ENCODE results near the gene COL6A5. TPM values are rescaled to one million over a fixed set of nuclear protein-coding genes. Genes with fewer than 3 reads are reported as not detected.

The COL6A5 gene
- total RNA-seq, 1 experiment from 2014 or later, result not detected

DNA sequence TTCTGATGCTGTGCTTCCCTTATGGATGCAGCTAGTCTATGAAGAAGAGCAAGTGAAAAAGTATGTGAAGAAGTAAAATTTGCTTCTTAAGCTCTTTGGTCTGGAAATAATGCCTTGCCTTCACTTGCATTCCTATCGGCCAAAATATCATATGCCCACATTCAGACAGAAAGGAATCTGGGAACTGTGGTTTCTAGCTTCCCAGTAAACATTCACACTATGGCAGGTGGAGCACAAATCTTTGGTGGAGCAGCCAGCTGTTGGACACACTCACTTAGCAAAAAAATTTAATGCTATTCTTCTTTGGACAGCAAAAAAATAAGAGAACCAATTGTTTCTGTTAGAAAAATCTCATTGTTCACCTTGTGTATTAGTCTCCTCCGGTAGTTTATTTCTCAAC is 159.2 kb downstream of the COL6A5 start:
- peaks cover 60% of the 10 kb centered on the region for H3K27me3 ChIP-seq (ENCODE audit: insufficient read depth, low read length)

More for the DNA sequence above, 159.2 kb downstream of the COL6A5 start:
- ATAC-seq (no peak), DNase-seq (ENCODE audit: low read depth, low spot score) (no peak)
- Histone ChIP-seq H4K20me1 (ENCODE audit: insufficient read depth) (no peaks in the 10 kb centered on the region), H3K27ac (ENCODE audit: low read depth, low read length) (no peak overlapping the region), H2AFZ (ENCODE audit: low read depth, low read length, poor library complexity, severe bottlenecking) (no peak overlapping the region), H3K4me2 (ENCODE audit: low read length) (no peak overlapping the region), H3K4me3 (replicated peaks in 1 of 2; ENCODE audit: low read depth in 1 of 2, low read length in 2 of 2) (no peak overlapping the region), H3K9me2 (ENCODE audit: insufficient read depth) (no peaks in the 10 kb centered on the region), H3K79me2 (ENCODE audit: insufficient read depth, low read length) (no peaks in the 10 kb centered on the region), H3K9ac (ENCODE audit: low read length) (no peak overlapping the region), H3K36me3 (ENCODE audit: control insufficient read depth in 1 of 2, insufficient read depth in 2 of 2, low read length in 2 of 2) (no peaks in the 10 kb centered on the region), H3K9me3 (ENCODE audit: control insufficient read depth in 1 of 2, insufficient read depth in 1 of 2, low read depth in 1 of 2, low read length in 2 of 2) (no peaks in the 10 kb centered on the region), H3K4me1 (ENCODE audit: control insufficient read depth in 1 of 2, insufficient read depth in 2 of 2, low read length in 2 of 2) (no peaks in the 10 kb centered on the region)
- POLR2A ChIA-PET, result no interaction called here
- BruUV-seq (replicated peaks), result no TSS peak
- RAD21 ChIA-PET (ENCODE audit: low non-redundant PET in 1 of 2, low total read pairs in 2 of 2, uncharacterized antibody in 2 of 2, unreplicated experiment in 2 of 2), result no interaction called here
- CTCF ChIA-PET, result interaction anchor here (1.5 kb wide), 1 partner anchor 24 kb away, joined by 3 read pairs; no protein-coding TSS in a partner anchor
- intact Hi-C loops (cut with micrococcal nuclease), result no loop called here
- TF ChIP-seq, protein P1, sequence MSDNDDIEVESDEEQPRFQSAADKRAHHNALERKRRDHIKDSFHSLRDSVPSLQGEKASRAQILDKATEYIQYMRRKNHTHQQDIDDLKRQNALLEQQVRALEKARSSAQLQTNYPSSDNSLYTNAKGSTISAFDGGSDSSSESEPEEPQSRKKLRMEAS (IDR thresholded peaks at IDR 0.05), result no peak
- TF ChIP-seq TCF7L2 (IDR thresholded peaks at IDR 0.05; ENCODE audit: borderline replicate concordance, extremely low read depth, insufficient read depth, insufficient read length), result no peak
- TF ChIP-seq CEBPB (IDR thresholded peaks at IDR 0.05; ENCODE audit: low read depth), result no peak
- TF ChIP-seq FOSL1 (IDR thresholded peaks at IDR 0.05; ENCODE audit: low read depth), result no peak
- TF ChIP-seq, protein P2, sequence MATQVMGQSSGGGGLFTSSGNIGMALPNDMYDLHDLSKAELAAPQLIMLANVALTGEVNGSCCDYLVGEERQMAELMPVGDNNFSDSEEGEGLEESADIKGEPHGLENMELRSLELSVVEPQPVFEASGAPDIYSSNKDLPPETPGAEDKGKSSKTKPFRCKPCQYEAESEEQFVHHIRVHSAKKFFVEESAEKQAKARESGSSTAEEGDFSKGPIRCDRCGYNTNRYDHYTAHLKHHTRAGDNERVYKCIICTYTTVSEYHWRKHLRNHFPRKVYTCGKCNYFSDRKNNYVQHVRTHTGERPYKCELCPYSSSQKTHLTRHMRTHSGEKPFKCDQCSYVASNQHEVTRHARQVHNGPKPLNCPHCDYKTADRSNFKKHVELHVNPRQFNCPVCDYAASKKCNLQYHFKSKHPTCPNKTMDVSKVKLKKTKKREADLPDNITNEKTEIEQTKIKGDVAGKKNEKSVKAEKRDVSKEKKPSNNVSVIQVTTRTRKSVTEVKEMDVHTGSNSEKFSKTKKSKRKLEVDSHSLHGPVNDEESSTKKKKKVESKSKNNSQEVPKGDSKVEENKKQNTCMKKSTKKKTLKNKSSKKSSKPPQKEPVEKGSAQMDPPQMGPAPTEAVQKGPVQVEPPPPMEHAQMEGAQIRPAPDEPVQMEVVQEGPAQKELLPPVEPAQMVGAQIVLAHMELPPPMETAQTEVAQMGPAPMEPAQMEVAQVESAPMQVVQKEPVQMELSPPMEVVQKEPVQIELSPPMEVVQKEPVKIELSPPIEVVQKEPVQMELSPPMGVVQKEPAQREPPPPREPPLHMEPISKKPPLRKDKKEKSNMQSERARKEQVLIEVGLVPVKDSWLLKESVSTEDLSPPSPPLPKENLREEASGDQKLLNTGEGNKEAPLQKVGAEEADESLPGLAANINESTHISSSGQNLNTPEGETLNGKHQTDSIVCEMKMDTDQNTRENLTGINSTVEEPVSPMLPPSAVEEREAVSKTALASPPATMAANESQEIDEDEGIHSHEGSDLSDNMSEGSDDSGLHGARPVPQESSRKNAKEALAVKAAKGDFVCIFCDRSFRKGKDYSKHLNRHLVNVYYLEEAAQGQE (IDR thresholded peaks at IDR 0.05; ENCODE audit: low read depth), result no peak
- no peak for TF ChIP-seq JUND (IDR thresholded peaks at IDR 0.05)
- no peak for TF ChIP-seq SIN3A (IDR thresholded peaks at IDR 0.05; ENCODE audit: low read depth)
- no peak for TF ChIP-seq POLR2AphosphoS5 (IDR thresholded peaks at IDR 0.05; ENCODE audit: low read depth, low read length)
- TF ChIP-seq POLR2A (IDR thresholded peaks at IDR 0.05; ENCODE audit: borderline replicate concordance, extremely low read depth, insufficient read depth, insufficient read length), result no peak
- TF ChIP-seq ZFX (IDR thresholded peaks at IDR 0.05), result no peak
- no peak for TF ChIP-seq CBX3 (IDR thresholded peaks at IDR 0.05; ENCODE audit: low read depth)
- no peak for TF ChIP-seq ZNF274 (IDR thresholded peaks at IDR 0.05; ENCODE audit: low read depth, low read length)
- TF ChIP-seq ELF1 (IDR thresholded peaks at IDR 0.05; ENCODE audit: borderline replicate concordance, low read depth), result no peak
- TF ChIP-seq EZH2phosphoT487 (IDR thresholded peaks at IDR 0.05; ENCODE audit: borderline replicate concordance), result no peak
- TF ChIP-seq SP1 (IDR thresholded peaks at IDR 0.05; ENCODE audit: low read depth), result no peak
- TF ChIP-seq EZH2 (IDR thresholded peaks at IDR 0.05), result no peak
- TF ChIP-seq SRF (IDR thresholded peaks at IDR 0.05; ENCODE audit: low read depth), result no peak
- TF ChIP-seq RAD21 (IDR thresholded peaks at IDR 0.05; ENCODE audit: low read depth), result no peak
- TF ChIP-seq YY1 (IDR thresholded peaks at IDR 0.05; ENCODE audit: extremely low read depth, insufficient replicate concordance, low read depth, low read length), result no peak
- TF ChIP-seq, protein P3, sequence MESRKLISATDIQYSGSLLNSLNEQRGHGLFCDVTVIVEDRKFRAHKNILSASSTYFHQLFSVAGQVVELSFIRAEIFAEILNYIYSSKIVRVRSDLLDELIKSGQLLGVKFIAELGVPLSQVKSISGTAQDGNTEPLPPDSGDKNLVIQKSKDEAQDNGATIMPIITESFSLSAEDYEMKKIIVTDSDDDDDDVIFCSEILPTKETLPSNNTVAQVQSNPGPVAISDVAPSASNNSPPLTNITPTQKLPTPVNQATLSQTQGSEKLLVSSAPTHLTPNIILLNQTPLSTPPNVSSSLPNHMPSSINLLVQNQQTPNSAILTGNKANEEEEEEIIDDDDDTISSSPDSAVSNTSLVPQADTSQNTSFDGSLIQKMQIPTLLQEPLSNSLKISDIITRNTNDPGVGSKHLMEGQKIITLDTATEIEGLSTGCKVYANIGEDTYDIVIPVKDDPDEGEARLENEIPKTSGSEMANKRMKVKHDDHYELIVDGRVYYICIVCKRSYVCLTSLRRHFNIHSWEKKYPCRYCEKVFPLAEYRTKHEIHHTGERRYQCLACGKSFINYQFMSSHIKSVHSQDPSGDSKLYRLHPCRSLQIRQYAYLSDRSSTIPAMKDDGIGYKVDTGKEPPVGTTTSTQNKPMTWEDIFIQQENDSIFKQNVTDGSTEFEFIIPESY (IDR thresholded peaks at IDR 0.05; ENCODE audit: extremely low read depth, insufficient replicate concordance, low read length), result no peak
